GM19438 (cell line): ENCODE measurements around the gene FAM107B.

Source experiments
- ATAC-seq: cut with Tn5 transposase; IDR thresholded peaks from one replicate; pipeline ENCODE4 v1.9.1; 2021; ENCODE audit warnings: low read depth; ENCODE audit not compliant: unreplicated experiment

FAM107B gene

GRCh38 chr10:14779001-14779651 lies 4.4 kb upstream of the FAM107B start:
- ATAC-seq, result no peak

GRCh38 chr10:14776546-14776945 lies 1.8 kb upstream of the FAM107B start:
- no peak for ATAC-seq

GRCh38 chr10:14775656-14776055 lies 959 bp upstream of the FAM107B start:
- no peak for ATAC-seq

GRCh38 chr10:14774214-14774580 lies 500 bp downstream of the FAM107B start:
- ATAC-seq, result no peak

GRCh38 chr10:14773551-14774213 lies 1.0 kb downstream of the FAM107B start:
- ATAC-seq, result no peak

GRCh38 chr10:14772399-14772798 lies 2.3 kb downstream of the FAM107B start:
- ATAC-seq, result no peak

- no peak for ATAC-seq
These were observed 3.8 kb downstream of the FAM107B start for GRCh38 chr10:14770927-14771326.

GRCh38 chr10:14761372-14761771 lies 13.3 kb downstream of the FAM107B start:
- no peak for ATAC-seq

GRCh38 chr10:14758994-14759664 lies 15.6 kb downstream of the FAM107B start:
- no peak for ATAC-seq

- no peak for ATAC-seq
These were observed 16.2 kb downstream of the FAM107B start for GRCh38 chr10:14758451-14758850.

- no peak for ATAC-seq
These were observed 16.7 kb downstream of the FAM107B start for GRCh38 chr10:14757986-14758385.

- ATAC-seq, result no peak
These were observed 17.3 kb downstream of the FAM107B start for GRCh38 chr10:14757394-14757793.

- no peak for ATAC-seq
These were observed 21.3 kb downstream of the FAM107B start for GRCh38 chr10:14753441-14753840.

GRCh38 chr10:14751921-14752320 lies 22.8 kb downstream of the FAM107B start:
- no peak for ATAC-seq

- ATAC-seq, result no peak
These were observed 23.4 kb downstream of the FAM107B start for GRCh38 chr10:14751014-14751896.

- ATAC-seq, result no peak
These were observed 25.5 kb downstream of the FAM107B start for GRCh38 chr10:14749070-14749809.

- no peak for ATAC-seq
These were observed 26.3 kb downstream of the FAM107B start for GRCh38 chr10:14748441-14748840.

- ATAC-seq, result peak; percentile 87
These were observed 31.9 kb downstream of the FAM107B start for GRCh38 chr10:14742815-14743214.

- ATAC-seq, result no peak
These were observed 32.3 kb downstream of the FAM107B start for GRCh38 chr10:14742382-14742781.

GRCh38 chr10:14740684-14741247 lies 33.9 kb downstream of the FAM107B start:
- no peak for ATAC-seq
